ENCODE results near the gene SUPT7L.

Gene SUPT7L

DNA sequence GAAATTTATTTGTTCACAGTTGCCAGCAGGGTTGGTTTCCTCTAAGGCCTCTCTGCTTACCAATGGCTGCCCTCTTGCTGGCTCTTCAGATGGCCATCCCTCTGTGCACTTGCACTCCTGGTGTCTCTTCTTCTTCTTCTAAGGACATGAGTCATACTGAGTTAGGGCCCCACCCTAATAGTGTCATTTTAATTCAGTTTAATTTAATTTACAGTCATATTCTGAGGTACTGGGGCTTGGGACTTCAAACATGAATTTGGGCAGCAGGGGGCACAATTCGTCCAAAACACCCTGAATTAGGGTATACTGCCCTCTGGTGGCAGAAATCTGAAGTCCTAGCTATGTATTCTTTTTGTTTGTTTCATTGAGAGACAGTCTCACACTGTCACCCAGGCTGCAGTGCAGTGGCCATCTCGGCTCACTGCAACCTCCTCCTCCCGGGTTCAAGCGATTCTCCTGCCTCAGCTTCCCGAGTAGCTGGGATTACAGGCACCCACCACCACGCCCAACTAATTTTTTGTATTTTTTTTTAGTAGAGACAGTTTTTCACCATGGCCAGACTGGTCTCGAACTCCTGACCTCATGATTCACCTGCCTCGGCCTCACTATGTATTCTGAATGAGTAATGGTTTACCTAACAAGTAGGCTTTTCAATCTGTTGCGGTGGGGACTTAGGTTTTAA is 20.1 kb upstream of the SUPT7L start:
- peak; percentile 90 for DNase-seq

DNA sequence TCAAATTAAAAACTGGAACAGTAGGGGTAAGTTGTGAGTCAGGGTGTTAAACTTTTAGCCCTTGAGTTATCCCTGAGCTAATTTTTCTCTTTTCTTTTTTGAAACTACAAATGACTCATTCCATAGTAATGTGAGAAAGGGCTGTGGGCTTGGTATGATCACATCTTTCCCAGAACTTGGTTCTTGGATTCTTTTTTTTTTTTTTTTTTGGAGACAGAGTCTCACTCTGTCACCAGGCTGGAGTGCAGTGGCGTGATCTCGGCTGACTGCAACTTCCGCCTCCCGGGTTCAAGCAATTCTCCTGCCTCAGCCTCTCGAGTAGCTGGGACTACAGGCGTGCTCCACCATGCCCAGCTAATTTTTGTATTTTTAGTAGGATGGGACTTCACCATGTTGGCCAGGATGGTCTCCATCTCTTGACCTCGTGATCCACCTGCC is 18.9 kb upstream of the SUPT7L start:
- peak; percentile 10 for DNase-seq

DNA sequence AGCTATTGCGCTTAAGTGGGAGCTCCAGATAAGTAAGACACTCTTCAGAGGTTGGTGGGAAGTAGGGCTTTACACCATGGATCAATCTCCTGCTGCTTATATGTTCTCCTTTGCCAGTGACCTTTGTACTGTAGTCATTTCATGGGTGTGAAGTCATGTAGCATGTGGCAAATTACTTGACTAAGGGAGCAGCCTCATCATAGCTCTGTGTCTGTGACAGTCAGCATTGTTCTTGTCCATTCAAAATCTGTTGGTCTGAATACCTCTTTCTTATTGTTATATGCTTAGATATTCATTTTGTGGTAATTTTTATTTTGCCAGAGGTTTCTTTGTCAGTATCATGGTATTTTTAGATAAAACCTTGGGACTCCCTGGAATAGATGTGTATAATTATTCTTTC is 18.4 kb upstream of the SUPT7L start:
- DNase-seq: peak; percentile 18

DNA sequence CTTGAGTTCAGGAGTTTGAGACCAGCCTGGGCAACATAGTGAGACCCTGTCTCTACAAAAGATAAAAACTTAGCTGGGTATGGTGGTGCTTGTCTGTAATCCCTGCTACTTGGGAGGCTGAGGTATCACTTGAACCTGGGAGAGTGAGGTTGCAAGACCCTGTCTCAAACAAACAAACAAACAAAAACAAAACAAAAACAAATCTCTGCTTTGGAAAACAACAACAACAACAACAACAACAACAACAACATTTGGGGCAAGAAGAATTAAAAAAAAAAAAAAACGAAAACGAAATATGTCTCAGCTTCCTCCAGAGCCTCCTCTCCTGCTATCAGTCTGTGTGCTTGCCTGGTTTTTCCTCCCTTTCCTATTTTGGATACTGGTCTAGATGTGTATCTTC is 17.2 kb upstream of the SUPT7L start:
- no peak for DNase-seq

DNA sequence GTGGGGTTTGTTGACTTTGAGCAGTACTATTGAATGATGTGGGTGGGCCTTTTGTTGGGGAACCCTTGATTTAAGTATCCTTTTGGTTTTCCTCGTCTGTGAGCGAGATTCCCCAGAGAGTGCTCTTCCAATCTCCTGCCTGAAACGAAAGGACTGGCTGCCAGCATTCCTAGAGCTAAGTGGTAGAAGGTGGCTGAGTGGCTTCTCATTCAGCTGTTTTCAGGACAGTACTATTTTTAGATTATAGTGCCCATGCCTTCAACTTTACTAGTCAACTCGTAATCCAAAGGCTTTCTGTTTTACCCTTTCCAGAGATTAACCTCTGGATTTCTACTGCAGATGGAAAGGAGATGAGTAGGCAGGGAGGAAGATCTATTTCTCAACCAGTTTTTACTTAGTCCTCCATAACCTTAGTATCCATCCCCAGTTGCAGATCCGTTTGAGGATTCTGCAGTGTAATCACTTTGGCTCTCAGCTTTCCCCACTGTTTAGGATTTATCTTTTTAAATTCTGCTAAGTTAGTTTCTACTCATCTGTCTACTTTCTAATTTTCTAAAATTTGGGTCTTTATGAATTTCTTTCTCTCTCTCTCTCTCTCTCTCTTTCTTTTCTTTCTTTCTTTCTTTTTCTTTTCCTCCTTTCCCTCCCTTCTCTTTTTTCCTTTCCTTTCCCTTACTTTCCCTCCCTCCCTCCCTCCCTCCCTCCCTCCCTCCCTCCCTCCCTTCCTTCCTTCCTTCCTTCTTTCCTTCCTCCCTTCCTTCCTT is 9.5 kb upstream of the SUPT7L start:
- DNase-seq: no peak

DNA sequence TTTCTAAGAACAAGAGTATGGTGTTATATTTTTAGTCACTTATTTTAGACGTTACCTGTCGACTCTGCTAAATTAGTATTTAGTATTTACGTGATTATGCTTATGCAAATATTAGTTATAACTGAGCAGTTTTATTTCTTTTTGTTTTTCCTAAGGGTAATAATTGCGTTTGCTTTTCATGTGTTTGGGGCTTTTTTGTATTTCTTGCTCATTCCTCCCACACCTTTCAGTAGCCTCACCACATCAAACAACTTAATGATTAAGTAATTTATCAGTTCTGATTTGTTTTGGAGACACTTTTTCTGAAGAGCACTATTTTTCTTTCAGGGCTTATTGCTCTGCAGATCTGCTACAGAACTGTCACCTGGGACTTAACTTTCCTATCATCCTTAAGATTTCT is 7.8 kb upstream of the SUPT7L start:
- no peak for DNase-seq

DNA sequence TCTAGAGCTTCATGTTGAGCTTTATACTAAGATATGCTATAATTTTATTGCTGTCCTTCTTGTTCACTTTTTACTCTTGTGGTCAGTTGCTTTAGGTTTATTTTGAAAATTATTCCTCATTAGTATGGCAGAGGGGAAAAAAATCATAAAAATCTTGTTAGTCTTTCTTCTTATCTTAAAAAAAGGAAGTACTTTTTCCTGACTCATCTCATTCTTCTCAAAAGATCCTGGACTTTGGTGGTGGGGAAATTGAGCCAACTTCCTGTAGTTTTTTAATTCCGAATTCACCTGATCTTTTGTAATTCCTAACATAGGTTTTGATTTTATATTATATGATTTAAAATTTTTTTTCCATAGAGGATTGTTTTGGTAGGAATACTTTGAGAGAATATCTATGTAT is 4.0 kb upstream of the SUPT7L start:
- no peak for DNase-seq

DNA sequence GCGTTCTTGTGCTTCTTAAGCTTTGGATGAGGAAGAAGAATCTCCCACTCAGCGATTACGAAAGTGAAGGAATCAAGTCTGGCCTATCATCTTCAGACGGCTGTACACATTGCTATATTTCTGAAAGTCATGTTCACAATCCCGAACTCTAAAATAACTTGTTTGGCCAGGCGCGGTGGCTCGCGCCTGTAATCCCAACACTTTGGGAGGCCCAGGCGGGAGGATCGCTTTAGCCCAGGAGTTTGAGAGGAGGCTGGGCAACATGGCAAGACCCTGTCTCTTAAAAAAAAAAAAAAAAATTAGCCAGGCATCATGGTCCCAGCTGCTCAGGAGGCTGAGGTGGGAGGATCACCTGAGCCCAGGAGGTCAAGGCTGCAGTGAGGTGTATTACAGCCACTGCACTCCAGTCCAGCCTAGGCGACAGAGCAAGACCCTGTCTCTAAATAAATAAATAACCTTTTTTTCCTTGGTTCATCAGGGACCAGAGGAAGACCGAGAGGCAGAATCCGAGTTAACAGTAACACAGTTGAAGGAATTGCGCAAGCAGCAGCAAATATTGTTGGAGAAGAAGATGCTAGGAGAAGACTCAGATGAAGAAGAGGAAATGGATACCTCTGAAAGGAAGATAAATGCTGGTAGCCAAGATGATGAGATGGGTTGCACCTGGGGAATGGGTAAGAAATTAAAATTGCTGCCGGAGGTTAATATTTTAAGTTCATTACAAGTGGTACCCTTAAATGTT is 1.4 kb upstream of the SUPT7L start:
- DNase-seq: no peak

DNA sequence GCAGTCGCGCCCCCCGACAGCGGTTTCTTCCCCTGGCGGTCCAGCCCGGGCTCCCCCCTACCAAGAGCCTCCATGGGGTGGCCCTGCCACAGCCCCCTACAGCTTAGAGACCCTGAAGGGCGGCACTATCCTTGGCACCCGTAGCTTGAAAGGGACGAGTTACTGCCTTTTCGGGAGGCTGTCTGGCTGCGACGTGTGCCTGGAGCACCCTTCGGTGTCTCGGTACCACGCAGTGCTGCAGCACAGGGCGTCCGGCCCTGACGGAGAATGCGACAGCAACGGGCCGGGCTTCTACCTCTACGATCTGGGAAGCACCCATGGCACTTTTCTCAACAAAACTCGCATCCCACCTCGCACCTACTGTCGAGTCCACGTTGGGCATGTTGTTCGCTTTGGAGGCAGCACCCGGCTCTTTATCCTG is 750 bp upstream of the SUPT7L start:
- peak; percentile 39 for DNase-seq

DNA sequence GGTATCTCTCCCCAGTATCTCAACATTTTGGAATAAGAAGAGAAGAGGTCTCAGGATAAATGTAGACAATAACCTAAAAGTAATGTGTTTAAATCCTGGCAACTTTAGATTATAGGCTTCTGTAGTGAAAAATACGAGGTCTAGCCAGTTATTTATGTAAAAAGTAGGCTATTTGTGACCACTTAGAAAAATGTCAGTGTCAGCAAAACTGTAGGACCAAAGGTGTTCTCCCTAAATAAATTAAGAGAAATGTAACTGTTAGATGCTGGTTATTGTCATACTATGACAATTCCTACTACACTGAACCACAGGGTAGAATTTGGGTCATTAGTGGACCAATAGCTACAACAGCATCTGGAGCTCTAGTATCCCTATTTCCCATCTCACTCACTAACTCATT is 2.0 kb downstream of the SUPT7L start:
- no peak for DNase-seq

DNA sequence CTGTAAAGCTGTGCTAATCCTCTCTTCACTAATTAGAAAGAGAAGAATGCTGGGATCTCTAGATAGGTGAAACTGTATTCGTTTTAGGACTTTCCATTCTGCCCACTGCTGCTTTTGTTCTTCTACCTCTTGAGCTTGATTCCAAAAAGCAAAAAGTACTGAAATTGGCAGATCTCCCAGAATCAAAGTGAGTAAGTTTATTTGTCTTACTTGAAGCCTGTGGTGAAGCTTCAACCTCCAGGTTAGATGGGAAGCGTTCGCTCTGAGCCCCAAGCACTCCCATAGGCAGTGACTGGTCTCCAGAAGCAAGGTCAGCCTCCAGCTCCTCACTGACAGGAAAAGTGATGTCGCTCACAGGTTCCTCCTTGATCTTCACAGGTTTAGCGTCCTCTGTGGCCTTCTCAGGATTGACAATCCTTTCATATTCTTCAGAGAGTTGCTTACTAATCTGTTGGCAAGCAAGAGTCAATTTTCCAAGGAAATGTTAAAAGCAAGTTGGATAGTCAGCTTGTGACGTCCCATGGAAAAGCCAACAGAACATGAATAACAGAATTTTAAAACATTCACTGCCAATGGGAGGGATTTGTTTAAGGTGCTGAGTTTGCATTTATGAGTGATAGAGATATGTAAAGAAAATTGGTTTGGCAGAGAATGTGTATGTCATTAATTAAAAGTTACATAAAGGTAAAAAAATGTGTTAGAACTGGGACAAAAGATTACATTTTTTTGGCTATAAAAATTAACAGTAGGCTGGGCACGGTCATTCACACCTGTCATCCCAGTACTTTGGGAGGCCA is 8.1 kb downstream of the SUPT7L start:
- no peak for DNase-seq

DNA sequence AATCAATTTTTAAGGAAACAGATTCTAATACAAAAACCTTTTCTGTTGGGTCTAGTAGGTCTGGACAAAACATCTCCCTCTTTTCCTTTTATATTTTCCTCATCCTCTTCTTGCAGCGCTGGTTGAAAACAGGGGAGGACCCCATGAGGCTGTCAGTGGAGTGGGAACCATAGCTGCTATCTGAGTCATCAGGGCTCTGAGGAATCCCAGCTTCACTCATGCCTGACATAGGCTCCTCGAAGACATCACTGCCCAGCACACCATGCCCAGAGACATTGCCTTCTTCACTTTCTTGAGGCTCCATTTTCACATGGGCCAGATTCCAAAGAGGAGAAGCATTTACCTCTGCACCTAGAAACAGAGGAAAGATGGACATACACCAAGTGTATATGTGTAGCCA is 10.0 kb downstream of the SUPT7L start:
- DNase-seq: no peak

DNA sequence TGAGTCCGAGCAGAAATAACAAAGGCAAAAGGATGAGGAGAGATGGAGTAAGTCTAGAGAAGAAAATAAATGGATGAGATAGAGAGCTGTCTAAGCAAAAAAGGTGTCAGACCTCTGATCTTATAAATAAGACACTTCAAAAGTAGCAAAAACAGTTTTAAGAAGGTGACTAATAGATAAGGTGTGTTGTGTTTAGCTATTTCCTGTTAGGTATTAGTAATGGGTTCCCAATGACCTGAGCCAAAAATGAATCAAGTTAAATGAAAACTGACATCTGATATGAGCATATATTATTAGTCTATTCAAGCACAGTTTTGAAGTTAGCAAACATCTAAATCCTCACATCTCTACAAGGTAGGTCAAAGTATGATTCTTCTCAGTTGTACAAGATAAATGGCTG is 10.6 kb downstream of the SUPT7L start:
- DNase-seq: no peak

DNA sequence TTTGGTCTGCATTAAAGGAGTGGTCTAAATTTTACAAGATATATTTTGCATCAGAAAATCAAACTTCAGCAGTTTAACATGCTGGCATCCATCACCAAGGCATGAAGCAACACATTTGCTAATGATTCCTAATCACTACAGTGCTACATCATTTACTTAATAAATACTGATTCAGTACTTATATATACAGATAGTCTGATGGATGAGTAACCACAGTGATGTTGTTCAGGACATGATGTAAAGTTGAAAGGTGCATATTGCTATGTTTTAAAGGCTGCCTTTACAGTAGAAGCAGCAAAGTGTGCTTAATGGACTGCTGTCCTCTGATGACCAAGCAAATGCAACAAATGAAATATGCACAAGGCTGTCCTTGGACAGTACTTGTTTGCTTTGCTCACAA is 11.1 kb downstream of the SUPT7L start:
- DNase-seq: no peak

DNA sequence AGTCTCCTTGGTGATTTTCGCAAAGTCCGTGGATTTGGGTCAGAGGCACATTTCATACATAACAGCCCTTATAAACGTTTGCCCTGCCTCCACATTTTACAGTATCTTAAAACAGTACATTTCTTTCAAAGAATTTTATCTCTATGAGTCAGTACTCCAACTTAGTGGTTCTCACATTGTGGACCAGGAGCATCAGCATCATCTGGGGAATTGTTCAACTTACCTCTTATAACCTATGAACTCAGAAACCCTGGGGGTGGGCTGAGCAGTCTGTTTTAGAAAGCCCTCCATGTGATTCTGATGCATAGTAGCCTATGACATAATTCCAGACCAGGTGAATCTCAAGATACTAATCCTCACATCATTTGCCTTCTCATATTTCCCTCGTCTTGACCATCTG is 12.4 kb downstream of the SUPT7L start:
- DNase-seq: no peak

DNA sequence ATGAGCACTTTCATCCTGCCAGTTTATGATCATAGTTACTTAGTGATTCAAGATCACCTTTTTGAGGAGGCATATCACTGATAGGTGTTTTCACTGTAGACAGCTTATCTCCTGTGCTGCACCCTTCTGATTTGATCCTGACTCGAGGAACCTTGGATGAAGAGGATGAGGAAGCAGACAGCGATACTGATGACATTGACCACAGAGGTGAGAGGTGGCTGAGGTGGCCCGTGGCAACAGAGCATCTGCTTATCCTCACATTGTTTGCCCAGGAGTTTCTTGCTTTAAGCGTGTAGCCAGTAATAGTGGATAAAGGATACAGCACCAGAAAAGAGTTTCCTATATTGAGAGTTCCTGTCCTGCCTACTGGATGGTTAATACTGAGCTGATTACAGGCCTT is 15.7 kb downstream of the SUPT7L start:
- no peak for DNase-seq

DNA sequence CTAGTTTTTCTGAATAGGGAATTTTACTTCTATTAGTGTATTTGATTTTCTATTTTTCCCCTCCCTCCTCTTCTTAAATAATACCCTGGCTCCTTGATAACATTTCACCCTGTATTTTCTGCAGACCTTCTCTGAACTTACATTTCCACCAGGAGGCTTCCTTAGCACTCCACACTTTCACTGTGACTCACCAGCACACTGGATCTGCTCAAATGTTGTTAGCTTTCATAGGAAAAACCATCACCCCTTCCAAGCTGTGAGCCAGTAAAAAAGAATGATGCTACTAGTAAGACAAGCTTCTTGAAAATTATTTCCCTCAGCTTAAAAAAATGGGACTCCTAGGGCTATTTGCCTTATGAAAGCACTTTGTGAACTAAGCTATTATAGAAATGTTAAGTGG is 16.1 kb downstream of the SUPT7L start:
- DNase-seq: no peak

DNA sequence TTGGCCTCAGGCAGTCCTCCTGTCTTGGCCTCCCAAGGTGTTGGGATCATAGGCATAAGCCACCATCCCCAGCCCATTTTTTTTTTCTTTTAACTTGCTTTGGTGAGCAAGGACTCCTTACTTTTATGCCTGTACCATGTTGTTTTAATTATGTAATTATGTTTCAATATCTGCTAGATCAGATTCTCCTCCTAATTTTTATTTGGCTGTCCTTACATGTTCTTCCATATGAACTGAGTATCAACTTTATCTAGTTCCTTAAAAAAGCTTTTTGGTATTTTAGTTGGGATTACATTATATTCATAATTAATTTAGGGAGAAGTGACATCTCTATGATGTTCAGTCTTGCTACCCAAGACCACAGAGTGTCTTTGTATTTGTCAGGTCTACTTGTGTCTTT is 18.2 kb downstream of the SUPT7L start:
- no peak for DNase-seq

DNA sequence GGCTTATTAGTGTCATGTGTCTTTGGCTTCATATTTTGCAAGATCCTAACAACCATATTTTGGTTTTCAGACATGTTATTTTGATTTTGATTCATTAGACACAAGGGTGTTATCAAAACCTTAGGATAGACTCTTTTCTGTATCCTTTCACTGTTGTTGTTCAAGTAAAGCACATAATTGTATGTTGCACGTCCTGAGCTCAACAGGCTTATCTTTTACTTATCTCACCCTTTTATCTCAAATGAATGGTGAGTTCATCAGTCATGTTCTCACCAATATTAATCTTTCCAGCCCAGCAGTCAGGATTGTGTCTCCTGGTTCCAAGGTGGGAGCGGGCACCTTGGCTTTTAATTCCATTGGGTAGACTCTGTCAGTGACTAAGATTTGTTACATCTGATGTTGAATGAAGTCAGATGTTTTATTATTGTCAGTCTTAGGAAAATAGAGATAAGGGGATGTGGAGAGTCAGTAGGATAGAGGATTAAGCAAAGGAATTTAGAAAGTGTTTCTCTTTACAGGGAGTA is 22.6 kb downstream of the SUPT7L start:
- DNase-seq: no peak

DNA sequence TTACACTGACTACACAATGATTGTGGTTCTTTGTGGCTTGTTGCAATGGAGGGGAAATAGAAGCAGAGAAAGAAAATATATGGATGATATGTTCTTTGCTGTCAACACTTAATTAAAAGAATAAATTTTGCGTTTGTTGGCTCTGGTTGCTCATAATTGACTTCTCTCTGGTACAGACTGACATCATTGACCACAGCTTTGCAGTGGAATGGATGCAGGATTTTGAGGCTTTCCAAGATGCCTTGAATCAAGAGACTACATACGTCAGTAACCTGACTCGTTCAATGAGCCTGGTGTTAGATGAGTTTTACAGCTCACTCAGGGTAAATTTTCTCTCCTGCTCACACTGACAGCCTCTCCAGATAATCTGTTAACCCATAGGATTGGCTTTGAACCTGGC is 24.7 kb downstream of the SUPT7L start:
- no peak for DNase-seq

DNA sequence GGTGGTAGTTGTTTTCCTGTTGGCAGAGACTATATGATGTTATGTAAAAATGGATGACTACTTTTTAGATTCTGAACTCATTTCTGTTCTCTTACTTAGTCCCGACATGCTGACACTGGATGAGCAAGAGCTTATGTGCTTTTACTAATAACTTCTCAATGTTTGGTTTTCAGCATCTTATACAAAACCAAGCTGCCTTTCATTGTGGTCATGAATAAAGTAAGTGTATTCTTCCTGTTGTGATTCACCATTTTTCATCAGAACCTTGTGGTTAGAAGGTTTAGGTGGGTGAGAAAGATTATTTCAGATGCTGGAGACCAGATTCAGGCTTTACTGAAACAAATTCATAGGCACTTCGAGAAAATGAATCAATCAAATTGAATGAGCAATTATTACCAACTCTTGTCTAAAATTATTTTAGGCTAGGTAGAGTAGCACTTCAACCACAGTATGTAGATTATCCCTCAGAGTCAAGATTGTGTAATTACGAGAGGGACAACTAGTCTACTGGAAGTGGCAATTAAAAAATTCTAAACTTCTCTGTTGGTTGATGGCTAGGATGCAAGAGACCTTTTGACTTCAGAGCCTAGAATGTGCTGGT is 25.3 kb downstream of the SUPT7L start:
- no peak for DNase-seq

DNA sequence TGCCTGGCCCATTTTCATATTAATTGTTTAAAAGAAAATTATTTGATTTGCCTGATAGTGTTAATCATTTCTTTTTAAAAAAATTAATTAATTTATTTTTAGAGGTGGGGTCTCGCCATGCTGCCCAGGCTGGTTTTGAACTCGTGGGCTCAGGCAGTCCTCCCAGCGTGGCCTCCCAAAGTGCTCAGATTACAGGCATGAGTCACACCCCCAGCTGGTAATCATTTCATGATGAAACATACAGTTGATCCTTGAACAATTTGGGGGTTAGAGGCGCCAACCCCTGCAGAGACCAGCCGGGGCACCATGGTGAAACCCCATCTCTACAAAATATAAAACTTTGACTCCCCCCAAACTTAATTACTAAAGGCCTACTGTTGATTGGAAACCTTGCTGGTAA is 26.6 kb downstream of the SUPT7L start:
- no peak for DNase-seq

DNA sequence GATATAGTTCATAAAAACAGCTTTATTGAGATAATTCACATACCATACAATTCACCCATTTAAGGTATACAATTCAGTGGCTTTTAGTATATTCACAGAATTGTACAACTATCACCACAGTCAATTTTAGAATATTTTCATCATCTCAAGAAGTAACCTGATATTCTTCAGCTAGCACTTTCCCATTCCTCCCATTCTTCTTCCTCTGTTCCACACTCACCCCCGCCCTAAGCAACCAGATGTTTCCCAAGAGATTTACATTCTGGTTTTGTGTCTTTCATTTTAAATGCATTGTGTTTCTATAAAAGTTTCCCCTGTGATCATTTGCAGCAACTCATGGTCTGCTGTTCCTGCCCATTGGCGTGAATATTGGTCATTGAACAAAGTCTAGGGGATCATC is 29.1 kb downstream of the SUPT7L start:
- DNase-seq: no peak

All from DMS53 (cell line).